Measurements from ENCODE around the gene KCNG2. TPM values are rescaled to one million over a fixed set of nuclear protein-coding genes. Genes with fewer than 3 reads are reported as not detected.

The KCNG2 gene
- total RNA-seq, 1 experiment from 2014 or later = not detected

- Histone ChIP-seq H3K4me3 (ENCODE audit: low read depth, low read length) (no peak overlapping the region), H3K9me3 (no peaks in the 10 kb centered on the region), H3K36me3 (ENCODE audit: control insufficient read depth, insufficient read depth, low read length) (no peaks in the 10 kb centered on the region), H3K27me3 (replicated peaks; ENCODE audit: control insufficient read depth, insufficient read depth, low read length) (no peaks in the 10 kb centered on the region), H3K4me1 (no peaks in the 10 kb centered on the region)
- CTCF ChIA-PET = no interaction called here
- intact Hi-C loops (cut with micrococcal nuclease; ENCODE audit: unreplicated experiment) = no loop called here
- no peaks in the 10 kb centered on the region for H3K9me3 Mint-ChIP-seq (ENCODE audit: unreplicated experiment)
- no peak for TF ChIP-seq CTCF (IDR thresholded peaks at IDR 0.05; ENCODE audit: insufficient read depth in 1 of 2, low read depth in 1 of 2, low read length in 1 of 2, severe bottlenecking in 1 of 2, unreplicated experiment in 1 of 2)
- H3K36me3 Mint-ChIP-seq (ENCODE audit: insufficient read depth, unreplicated experiment) = no peaks in the 10 kb centered on the region
- no peak overlapping the region for H3K27ac Mint-ChIP-seq (ENCODE audit: unreplicated experiment)
- no peak for DNase-seq
- BruUV-seq (replicated peaks) = no TSS peak
- no peaks in the 10 kb centered on the region for H3K27me3 Mint-ChIP-seq (ENCODE audit: insufficient read depth, unreplicated experiment)
- H3K4me1 Mint-ChIP-seq (ENCODE audit: low read depth, unreplicated experiment) = no peaks in the 10 kb centered on the region
- H3K4me3 Mint-ChIP-seq (ENCODE audit: unreplicated experiment) = no peak overlapping the region
- POLR2A ChIA-PET = no interaction called here
Observed at GRCh38 chr18:79760348-79760747, 37.4 kb upstream of the KCNG2 start.

- Mint-ChIP-seq H3K27ac (ENCODE audit: unreplicated experiment) (no peak overlapping the region), H3K4me3 (ENCODE audit: unreplicated experiment) (no peak overlapping the region), H3K27me3 (ENCODE audit: insufficient read depth, unreplicated experiment) (no peaks in the 10 kb centered on the region), H3K9me3 (ENCODE audit: unreplicated experiment) (no peaks in the 10 kb centered on the region), H3K4me1 (ENCODE audit: low read depth, unreplicated experiment) (no peaks in the 10 kb centered on the region), H3K36me3 (ENCODE audit: insufficient read depth, unreplicated experiment) (no peaks in the 10 kb centered on the region)
- Histone ChIP-seq H3K4me3 (ENCODE audit: low read depth, low read length) (no peak overlapping the region), H3K9me3 (no peaks in the 10 kb centered on the region), H3K36me3 (ENCODE audit: control insufficient read depth, insufficient read depth, low read length) (no peaks in the 10 kb centered on the region), H3K27me3 (replicated peaks; ENCODE audit: control insufficient read depth, insufficient read depth, low read length) (no peaks in the 10 kb centered on the region), H3K4me1 (no peaks in the 10 kb centered on the region)
- DNase-seq = no peak
- ChIA-PET POLR2A (no interaction called here), CTCF (no interaction called here)
- no TSS peak for BruUV-seq (replicated peaks)
- intact Hi-C loops (cut with micrococcal nuclease; ENCODE audit: unreplicated experiment) = no loop called here
- no peak for TF ChIP-seq CTCF (IDR thresholded peaks at IDR 0.05; ENCODE audit: insufficient read depth in 1 of 2, low read depth in 1 of 2, low read length in 1 of 2, severe bottlenecking in 1 of 2, unreplicated experiment in 1 of 2)
Observed at GRCh38 chr18:79760881-79761280, 36.9 kb upstream of the KCNG2 start.

- Mint-ChIP-seq H3K36me3 (ENCODE audit: insufficient read depth, unreplicated experiment) (no peaks in the 10 kb centered on the region), H3K9me3 (ENCODE audit: unreplicated experiment) (peaks cover 9% of the 10 kb centered on the region), H3K27ac (ENCODE audit: unreplicated experiment) (no peak overlapping the region), H3K27me3 (ENCODE audit: insufficient read depth, unreplicated experiment) (peaks cover 2% of the 10 kb centered on the region), H3K4me3 (ENCODE audit: unreplicated experiment) (no peak overlapping the region), H3K4me1 (ENCODE audit: low read depth, unreplicated experiment) (no peaks in the 10 kb centered on the region)
- TF ChIP-seq CTCF (IDR thresholded peaks at IDR 0.05; ENCODE audit: insufficient read depth in 1 of 2, low read depth in 1 of 2, low read length in 1 of 2, severe bottlenecking in 1 of 2, unreplicated experiment in 1 of 2) = no peak
- no peaks in the 10 kb centered on the region for H3K9me3 ChIP-seq
- no peaks in the 10 kb centered on the region for H3K36me3 ChIP-seq (ENCODE audit: control insufficient read depth, insufficient read depth, low read length)
- no peak for DNase-seq
- CTCF ChIA-PET = interaction anchor here (0.6 kb wide), 1 partner anchor 39 kb away, joined by 3 read pairs; no protein-coding TSS in a partner anchor
- H3K4me1 ChIP-seq = no peaks in the 10 kb centered on the region
- intact Hi-C loops (cut with micrococcal nuclease; ENCODE audit: unreplicated experiment) = no loop called here
- POLR2A ChIA-PET = no interaction called here
- BruUV-seq (replicated peaks) = no TSS peak
- no peak overlapping the region for H3K4me3 ChIP-seq (ENCODE audit: low read depth, low read length)
- no peaks in the 10 kb centered on the region for H3K27me3 ChIP-seq (replicated peaks; ENCODE audit: control insufficient read depth, insufficient read depth, low read length)
Observed at GRCh38 chr18:79763407-79763806, 34.3 kb upstream of the KCNG2 start.
